Smooth muscle cell (in vitro differentiated cells): ENCODE results near the gene FAM89B. TPM values are rescaled to one million over a fixed set of nuclear protein-coding genes. Genes with fewer than 3 reads are reported as not detected.

Experiments
- DNase-seq: peaks from one replicate; lab custom pipeline; 2025; ENCODE audit not compliant: unreplicated experiment; lab: John Stamatoyannopoulos, UW
- H2AFZ ChIP-seq: fragments of 200-600 bp; sonication (generic); 2 replicates; pipeline ENCODE4 v1.6.0; 2016; ENCODE audit warnings: antibody characterized with exemption, low read depth, mild to moderate bottlenecking
- H3F3A ChIP-seq: fragments of 200-600 bp; sonication (generic); 2 replicates; pipeline ENCODE4 v1.6.0; 2017; ENCODE audit warnings: antibody characterized with exemption, low read depth
- H3K27ac ChIP-seq: fragments of 200-600 bp; sonication (generic); 2 replicates; pipeline ENCODE4 v1.5.1; 2016; ENCODE audit warnings: low read depth, mild to moderate bottlenecking
- H3K27me3 ChIP-seq: fragments of 200-600 bp; sonication (generic); 2 replicates; pipeline ENCODE4 v1.6.1; 2016; ENCODE audit warnings: low read depth, mild to moderate bottlenecking
- H3K36me3 ChIP-seq: fragments of 200-600 bp; sonication (generic); 2 replicates; pipeline ENCODE4 v1.5.1; 2016; ENCODE audit warnings: low read depth
- H3K4me1 ChIP-seq: fragments of 200-600 bp; sonication (generic); 2 replicates; pipeline ENCODE4 v1.5.1; 2016; ENCODE audit warnings: low read depth
- H3K4me2 ChIP-seq: fragments of 200-600 bp; sonication (generic); 2 replicates; pipeline ENCODE4 v1.6.0; 2016; ENCODE audit warnings: mild to moderate bottlenecking
- H3K4me3 ChIP-seq: fragments of 200-600 bp; sonication (generic); 2 replicates; pipeline ENCODE4 v1.5.1; 2016; ENCODE audit warnings: mild to moderate bottlenecking
- H3K79me2 ChIP-seq: fragments of 200-600 bp; sonication (generic); 2 replicates; pipeline ENCODE4 v1.6.0; 2016; ENCODE audit warnings: low read depth, mild to moderate bottlenecking
- H3K9ac ChIP-seq: fragments of 200-600 bp; sonication (generic); 2 replicates; pipeline ENCODE4 v1.6.0; 2016; ENCODE audit warnings: low read depth
- H3K9me3 ChIP-seq: fragments of 200-600 bp; sonication (generic); replicated peaks from 2 replicates; pipeline ENCODE4 v1.5.1; 2016; ENCODE audit warnings: low read depth
- H4K20me1 ChIP-seq: fragments of 200-600 bp; sonication (generic); 2 replicates; pipeline ENCODE4 v1.6.0; 2016; ENCODE audit warnings: low read depth
- CTCF ChIP-seq: fragments of 200-600 bp; sonication (generic); IDR thresholded peaks from 2 replicates; pipeline ENCODE4 v1.5.1; 2017; ENCODE audit warnings: borderline replicate concordance, mild to moderate bottlenecking, antibody characterized with exemption; ENCODE audit not compliant: insufficient read depth, poor library complexity, severe bottlenecking
- WGBS: methylation state at CpG from one replicate; pipeline ENCODE4 v1.1.7; 2016; ENCODE audit warnings: low lambda C conversion rate; 5-methylcytosine and 5-hydroxymethylcytosine counted together
- polyA plus RNA-seq: library from polyadenylated mRNA; unstranded; fragments of >200 nt; fragmentation: Nextera tagmentation; extraction: Ambion mirVana; gene quantifications from 2 replicates; pipeline ENCODE4 v1.2.1, GENCODE V29; 2016
- total RNA-seq: library from RNA; depleted of rRNA; stranded (reverse); fragments of >200 nt; gene quantifications from 2 replicates; pipeline ENCODE4 v1.2.3, GENCODE V29; 2014

FAM89B gene
- total and polyA plus RNA-seq, 2 experiments from 2014 or later = 63.9 to 174 TPM

GRCh38 chr11:65578134-65578533 is 5.8 kb downstream of the FAM89B start:
- DNase-seq = no peak
- H2AFZ ChIP-seq = no peak overlapping the region
- peaks cover 4% of the 10 kb centered on the region for H3K79me2 ChIP-seq
- peaks cover 10% of the 10 kb centered on the region for H3K4me1 ChIP-seq
- H4K20me1 ChIP-seq = peaks cover 16% of the 10 kb centered on the region
- 92% methylated on average over 7 of the region's 7 CpGs for WGBS
- H3K27ac ChIP-seq = no peak overlapping the region
- H3K4me3 ChIP-seq = no peak overlapping the region
- H3K9me3 ChIP-seq = no peaks in the 10 kb centered on the region
- H3K4me2 ChIP-seq = peak overlapping the region; percentile 94
- TF ChIP-seq CTCF = no peak
- no peak overlapping the region for H3K9ac ChIP-seq
- no peaks in the 10 kb centered on the region for H3K27me3 ChIP-seq
- H3K36me3 ChIP-seq = no peaks in the 10 kb centered on the region
- H3F3A ChIP-seq = peaks cover 18% of the 10 kb centered on the region

GRCh38 chr11:65578667-65579066 is 6.3 kb downstream of the FAM89B start:
- no peak overlapping the region for H2AFZ ChIP-seq
- no peaks in the 10 kb centered on the region for H3K79me2 ChIP-seq
- peaks cover 9% of the 10 kb centered on the region for H3K4me1 ChIP-seq
- no peaks in the 10 kb centered on the region for H3K36me3 ChIP-seq
- no peak overlapping the region for H3K4me3 ChIP-seq
- no peak overlapping the region for H3K9ac ChIP-seq
- H3K9me3 ChIP-seq = no peaks in the 10 kb centered on the region
- TF ChIP-seq CTCF = no peak
- H3K27ac ChIP-seq = no peak overlapping the region
- WGBS = 96% methylated on average over 3 of the region's 3 CpGs
- peaks cover 10% of the 10 kb centered on the region for H4K20me1 ChIP-seq
- no peak for DNase-seq
- no peak overlapping the region for H3K4me2 ChIP-seq
- peaks cover 15% of the 10 kb centered on the region for H3F3A ChIP-seq
- H3K27me3 ChIP-seq = no peaks in the 10 kb centered on the region

GRCh38 chr11:65579291-65579690 is 7.0 kb downstream of the FAM89B start:
- WGBS = 97% methylated on average over 4 of the region's 4 CpGs
- H3K9ac ChIP-seq = no peak overlapping the region

More at GRCh38 chr11:65579291-65579690, 7.0 kb downstream of the FAM89B start:
- no peaks in the 10 kb centered on the region for H3K9me3 ChIP-seq
- no peak overlapping the region for H2AFZ ChIP-seq
- no peak overlapping the region for H3K4me2 ChIP-seq
- no peaks in the 10 kb centered on the region for H3K27me3 ChIP-seq
- no peak for TF ChIP-seq CTCF
- H3K27ac ChIP-seq = no peak overlapping the region
- peaks cover 7% of the 10 kb centered on the region for H4K20me1 ChIP-seq
- peaks cover 12% of the 10 kb centered on the region for H3F3A ChIP-seq
- H3K4me3 ChIP-seq = no peak overlapping the region
- H3K4me1 ChIP-seq = peaks cover 6% of the 10 kb centered on the region
- no peaks in the 10 kb centered on the region for H3K79me2 ChIP-seq
- no peaks in the 10 kb centered on the region for H3K36me3 ChIP-seq
- no peak for DNase-seq
